AG04449 (cell line): ENCODE measurements around the gene MBNL2.

ENCODE experiments used
- CTCF ChIA-PET: fragments of 350-600 bp; formaldehyde crosslinking; extraction: SDS; loops from one replicate; lab custom pipeline; 2021; ENCODE audit warnings: antibody characterized with exemption; lab: Yijun Ruan, JAX
- POLR2A ChIA-PET: fragments of 400-600, 350-600 bp; formaldehyde crosslinking; extraction: SDS; loops from one replicate; lab custom pipeline; 2020; ENCODE audit warnings: antibody characterized with exemption, inconsistent platforms; lab: Yijun Ruan, JAX
- DNase-seq: peaks from one replicate; pipeline ENCODE4 v3.0.0-alpha.2; 2010; ENCODE audit warnings: low read depth, low spot score
- H3K4me3 ChIP-seq: 2 replicates; pipeline ENCODE4 v1.5.1; 2011; ENCODE audit warnings: low read depth, mild to moderate bottlenecking, control low read depth, low read length
- CTCF ChIP-seq: IDR thresholded peaks from one replicate; pipeline ENCODE4 v1.5.1; 2011; ENCODE audit warnings: mild to moderate bottlenecking, moderate library complexity, low read length, control low read depth, inconsistent platforms; ENCODE audit not compliant: insufficient read depth; ENCODE audit errors: missing control alignments

The MBNL2 gene

DNA sequence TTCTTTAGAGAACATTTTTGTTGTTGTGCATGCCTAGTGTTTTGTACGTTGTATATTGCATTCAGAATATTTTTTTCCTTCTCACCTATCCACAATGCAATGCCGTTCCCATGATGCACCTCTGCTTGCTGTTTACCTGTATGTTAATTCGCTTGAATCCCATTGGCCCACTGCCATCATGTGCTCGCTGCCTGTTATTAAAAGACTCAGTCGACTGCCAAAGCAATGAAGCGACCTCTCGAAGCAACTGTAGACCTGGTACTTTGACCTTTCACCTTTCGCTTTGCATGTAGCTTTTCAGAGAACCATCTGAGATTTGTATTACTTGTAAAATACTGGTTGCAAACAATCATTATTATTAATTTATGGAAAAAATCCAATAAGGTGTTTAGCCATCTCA lies 134.5 kb downstream of the MBNL2 start:
- DNase-seq: no peak
- ChIA-PET POLR2A (no interaction called here), CTCF (interaction anchor here (1.0 to 17.1 kb wide), 5 partner anchors 12 to 245 kb away, joined by 3 to 248 read pairs (median 3); no protein-coding TSS in a partner anchor)
- TF ChIP-seq CTCF: no peak
- no peak overlapping the region for H3K4me3 ChIP-seq

- POLR2A ChIA-PET: interaction anchor here (0.7 kb wide), 1 partner anchor 86 kb away, joined by 3 read pairs; no protein-coding TSS in a partner anchor
- DNase-seq: no peak
- TF ChIP-seq CTCF: peak; percentile 73
- CTCF ChIA-PET: interaction anchor here (0.7 to 17.1 kb wide), 35 partner anchors 9 to 346 kb away, joined by 3 to 248 read pairs (median 4); partner anchors contain the start of gene MBNL2
- no peak overlapping the region for H3K4me3 ChIP-seq
Measured at GRCh38 chr13:97359181-97360057, 137.3 kb downstream of the MBNL2 start.

DNA sequence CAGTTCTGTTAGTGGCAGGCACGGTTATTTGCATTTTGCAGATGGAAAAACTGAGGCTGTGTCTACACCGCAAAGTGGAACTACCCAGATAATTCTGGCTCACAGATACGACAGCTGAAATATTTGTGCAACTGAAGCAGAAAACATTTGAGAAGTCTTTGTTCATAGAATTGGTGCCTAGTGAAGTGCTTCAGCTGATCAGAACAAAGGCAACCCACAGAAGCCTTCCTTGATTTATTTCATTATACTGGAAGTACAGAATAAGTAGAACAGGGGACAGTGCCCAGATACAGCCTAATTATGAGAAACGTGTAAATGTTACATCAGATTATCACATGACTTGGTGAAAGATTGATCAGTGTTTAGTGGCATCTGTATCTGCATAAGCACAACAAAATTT lies 138.5 kb downstream of the MBNL2 start:
- ChIA-PET POLR2A (no interaction called here), CTCF (interaction anchor here (0.9 to 17.1 kb wide), 15 partner anchors 11 to 342 kb away, joined by 3 to 248 read pairs (median 7); no protein-coding TSS in a partner anchor)
- TF ChIP-seq CTCF: no peak
- no peak overlapping the region for H3K4me3 ChIP-seq
- DNase-seq: no peak

DNA sequence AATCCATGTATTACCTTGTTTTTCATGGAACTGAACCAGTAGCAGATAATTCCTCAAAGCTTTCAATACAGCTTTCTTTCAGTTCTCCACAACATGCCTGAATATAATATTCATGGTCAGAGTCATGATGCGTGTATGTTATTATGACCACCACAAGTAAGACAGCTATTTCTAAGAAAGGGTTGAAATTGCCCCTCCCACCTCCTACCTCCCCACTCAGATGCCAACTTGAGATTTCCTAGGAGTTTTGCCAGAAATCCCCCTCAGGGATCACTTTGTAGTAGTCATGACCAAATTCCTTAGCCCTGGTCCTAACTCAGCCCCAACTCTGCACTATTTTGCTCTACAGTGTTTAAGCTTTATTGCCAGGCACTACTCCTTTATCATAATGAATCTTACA lies 141.9 kb downstream of the MBNL2 start:
- no peak for TF ChIP-seq CTCF
- CTCF ChIA-PET: interaction anchor here (0.7 to 17.1 kb wide), 4 partner anchors 9 to 305 kb away, joined by 3 to 248 read pairs (median 3); no protein-coding TSS in a partner anchor
- POLR2A ChIA-PET: no interaction called here
- no peak overlapping the region for H3K4me3 ChIP-seq
- no peak for DNase-seq

- ChIA-PET CTCF (interaction anchor here (1.0 to 17.1 kb wide), 3 partner anchors 9 to 253 kb away, joined by 3 to 248 read pairs (median 3); no protein-coding TSS in a partner anchor), POLR2A (interaction anchor here (0.6 kb wide), 2 partner anchors 289 to 1688 kb away, joined by 3 read pairs; no protein-coding TSS in a partner anchor)
- no peak for TF ChIP-seq CTCF
- no peak for DNase-seq
- no peak overlapping the region for H3K4me3 ChIP-seq
Measured at GRCh38 chr13:97364827-97365226, 142.7 kb downstream of the MBNL2 start.

DNA sequence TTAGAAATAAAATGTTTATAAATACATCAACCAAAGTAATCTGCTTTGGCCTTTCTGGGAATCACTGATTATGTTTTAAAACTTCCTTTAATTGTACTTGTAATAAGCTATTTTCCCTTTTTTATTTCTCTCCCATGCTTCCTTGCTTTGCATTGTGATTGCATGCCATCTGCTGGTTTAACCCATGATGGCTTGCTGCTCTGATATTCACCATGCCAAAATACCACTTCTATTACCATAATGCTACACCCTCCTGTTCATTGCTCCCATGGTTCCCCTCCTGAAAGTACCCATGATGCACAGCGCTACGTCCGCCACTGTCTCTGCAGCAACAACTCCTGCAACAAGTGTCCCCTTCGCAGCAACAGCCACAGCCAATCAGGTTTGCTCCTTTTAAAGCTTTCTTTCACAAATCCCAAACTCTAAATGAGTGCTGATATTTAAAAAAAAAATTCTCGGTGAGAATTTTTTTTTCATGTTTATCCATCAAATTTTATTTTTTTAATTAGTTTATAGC lies 144.1 kb downstream of the MBNL2 start:
- no peak overlapping the region for H3K4me3 ChIP-seq
- DNase-seq: no peak
- POLR2A ChIA-PET: no interaction called here
- CTCF ChIA-PET: interaction anchor here (0.8 to 17.1 kb wide), 7 partner anchors 9 to 348 kb away, joined by 3 to 248 read pairs (median 4); no protein-coding TSS in a partner anchor
- no peak for TF ChIP-seq CTCF
